ENCODE results near the gene PCBP3. TPM values are rescaled to one million over a fixed set of nuclear protein-coding genes. Genes with fewer than 3 reads are reported as not detected.

The PCBP3 gene
- total and polyA plus RNA-seq, 10 of the 15 experiments (the other 5 are each of a cell fraction or from before 2014, with no cell fraction given): 0.09 to 1.3 (median 0.46) TPM; not detected in 3

GRCh38 chr21:45724994-45725843 is 81.7 kb downstream of the PCBP3 start:
- no peak for DNase-seq (ENCODE audit: low read depth, low spot score)
- no peak for FAIRE-seq
- Histone ChIP-seq H3K4me3 (no peak overlapping the region), H3K9me3 (replicated peaks; ENCODE audit: control insufficient read depth, insufficient read depth, low read length) (no peaks in the 10 kb centered on the region), H3K27ac (ENCODE audit: control insufficient read depth, insufficient read depth) (no peak overlapping the region), H4K20me1 (ENCODE audit: control insufficient read depth, insufficient read depth) (no peaks in the 10 kb centered on the region), H3K4me1 (ENCODE audit: control insufficient read depth, insufficient read depth, low read length) (peaks cover 5% of the 10 kb centered on the region; the same call in 1 of the 2 replicates), H2AFZ (ENCODE audit: control insufficient read depth, low read depth, low read length) (no peak overlapping the region), H3K79me2 (ENCODE audit: control insufficient read depth, insufficient read depth, low read length) (no peaks in the 10 kb centered on the region), H3K4me2 (ENCODE audit: control insufficient read depth, insufficient read depth) (no peak overlapping the region), H3K36me3 (ENCODE audit: control insufficient read depth in 2 of 2, insufficient read depth in 2 of 2, low read length in 1 of 2) (no peaks in the 10 kb centered on the region), H3K9ac (ENCODE audit: control insufficient read depth, insufficient read depth, low read length) (no peak overlapping the region), H3K27me3 (replicated peaks in 1 of 2; ENCODE audit: control insufficient read depth in 2 of 2, insufficient read depth in 2 of 2, low read length in 1 of 2) (no peaks in the 10 kb centered on the region)
- 30% methylated on average over 10 of the region's 10 CpGs for WGBS (ENCODE audit: insufficient coverage, insufficient replicate concordance, low lambda C conversion rate, missing lambda C conversion rate)
- ChIA-PET CTCF (no interaction called here), POLR2A (no interaction called here), RAD21 (ENCODE audit: unreplicated experiment) (no interaction called here), SMC1A (ENCODE audit: uncharacterized antibody, unreplicated experiment) (interaction anchor here (2.3 kb wide), 1 partner anchor 16 kb away, joined by 8 read pairs; no protein-coding TSS in a partner anchor)
- no TSS peak for BruUV-seq (replicated peaks)
- in situ Hi-C loops (cut with MboI): no loop called here
- no peak for ATAC-seq
- intact Hi-C loops (cut with micrococcal nuclease; ENCODE audit: unreplicated experiment): no loop called here
- TF ChIP-seq GABPA (IDR thresholded peaks at IDR 0.05; ENCODE audit: low read depth) (no peak), NR2F1 (conservative IDR thresholded peaks at IDR 0.05) (peak; percentile 46; the same call in 1 of the 2 replicates)

- no TSS peak for BruUV-seq (replicated peaks)
- Histone ChIP-seq H3K27ac (ENCODE audit: control insufficient read depth, insufficient read depth) (no peak overlapping the region), H3K4me1 (ENCODE audit: control insufficient read depth, insufficient read depth, low read length) (peaks cover 5% of the 10 kb centered on the region; the same call in 1 of the 2 replicates), H3K27me3 (replicated peaks in 1 of 2; ENCODE audit: control insufficient read depth in 2 of 2, insufficient read depth in 2 of 2, low read length in 1 of 2) (no peaks in the 10 kb centered on the region), H4K20me1 (ENCODE audit: control insufficient read depth, insufficient read depth) (no peaks in the 10 kb centered on the region), H3K36me3 (ENCODE audit: control insufficient read depth in 2 of 2, insufficient read depth in 2 of 2, low read length in 1 of 2) (no peaks in the 10 kb centered on the region), H2AFZ (ENCODE audit: control insufficient read depth, low read depth, low read length) (no peak overlapping the region), H3K4me2 (ENCODE audit: control insufficient read depth, insufficient read depth) (no peak overlapping the region), H3K4me3 (no peak overlapping the region), H3K9ac (ENCODE audit: control insufficient read depth, insufficient read depth, low read length) (no peak overlapping the region), H3K79me2 (ENCODE audit: control insufficient read depth, insufficient read depth, low read length) (no peaks in the 10 kb centered on the region), H3K9me3 (replicated peaks; ENCODE audit: control insufficient read depth, insufficient read depth, low read length) (no peaks in the 10 kb centered on the region)
- WGBS (ENCODE audit: insufficient coverage, insufficient replicate concordance, low lambda C conversion rate, missing lambda C conversion rate): 50% methylated on average over 7 of the region's 7 CpGs
- RAD21 ChIA-PET (ENCODE audit: unreplicated experiment): no interaction called here
- DNase-seq (ENCODE audit: low read depth, low spot score): no peak
- POLR2A ChIA-PET: no interaction called here
- SMC1A ChIA-PET (ENCODE audit: uncharacterized antibody, unreplicated experiment): no interaction called here
- intact Hi-C loops (cut with micrococcal nuclease; ENCODE audit: unreplicated experiment) (no loop called here), in situ Hi-C loops (cut with MboI) (no loop called here)
- ATAC-seq: no peak
- no peak for FAIRE-seq
- TF ChIP-seq IKZF2 (IDR thresholded peaks at IDR 0.05): no peak
- TF ChIP-seq SUPT20H (IDR thresholded peaks at IDR 0.05; ENCODE audit: borderline replicate concordance, control insufficient read depth, low read depth, low read length): no peak
- TF ChIP-seq NR2F1 (conservative IDR thresholded peaks at IDR 0.05): no peak
- no peak for TF ChIP-seq ESRRA (IDR thresholded peaks at IDR 0.05; ENCODE audit: low read length)
- CTCF ChIA-PET: no interaction called here
These were observed 82.3 kb downstream of the PCBP3 start for GRCh38 chr21:45725844-45726200.

Data from GM12878 (cell line).